ENCODE data around the gene CRIP3. TPM values are rescaled to one million over a fixed set of nuclear protein-coding genes. Genes with fewer than 3 reads are reported as not detected.

CRIP3 gene
- total and polyA plus RNA-seq, 2 of the 8 experiments (the other 6 are each of a cell fraction or from before 2014, with no cell fraction given), result 34.0 to 46.3 TPM

DNA sequence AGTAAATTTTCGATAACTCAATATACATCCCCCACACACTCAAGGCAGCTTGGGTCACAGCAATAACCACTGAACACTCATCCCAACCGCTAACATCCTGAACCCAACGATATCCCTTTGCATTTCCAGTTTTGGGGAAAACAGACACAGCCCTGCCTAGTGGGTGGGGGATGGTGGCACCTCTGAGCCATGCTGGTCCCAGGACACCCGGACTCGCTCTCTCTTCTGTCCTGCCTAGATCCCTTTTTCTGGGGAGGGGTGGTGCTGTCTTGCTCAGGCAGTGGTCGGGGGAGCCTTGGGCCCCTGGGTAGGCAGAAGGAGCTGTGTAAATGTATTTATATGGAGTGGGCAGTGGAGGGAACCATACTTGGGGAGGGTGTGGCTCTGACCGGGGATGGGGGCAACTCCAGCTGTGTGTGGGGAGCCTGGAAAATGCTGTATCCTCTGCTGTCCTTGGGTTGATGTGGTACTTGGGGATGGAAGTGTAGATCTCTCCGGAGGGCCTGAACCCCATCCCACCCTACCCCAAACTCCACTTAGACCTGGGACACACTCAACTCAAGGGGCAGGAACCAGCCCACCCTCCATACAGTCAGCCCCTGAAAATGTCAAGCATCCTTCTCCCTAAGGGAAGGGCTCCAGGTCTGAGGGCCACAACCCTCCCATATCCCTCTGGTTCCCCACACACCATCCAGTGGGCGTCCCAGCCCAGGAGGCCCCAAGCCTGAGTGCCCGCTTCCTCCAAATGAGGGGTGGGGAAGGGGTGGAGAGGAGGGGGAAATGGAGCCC is 34.3 kb downstream of the CRIP3 start:
- Histone ChIP-seq H2AK5ac (ENCODE audit: low read depth, low read length) (no peak overlapping the region), H3K27me3 (replicated peaks in 1 of 4; ENCODE audit: control insufficient read depth in 3 of 4, extremely low read depth in 1 of 4, insufficient read depth in 3 of 4, low read length in 3 of 4) (peaks cover 12 to 56% (median 44%) of the 10 kb centered on the region in 4 experiments)
- CTCF ChIA-PET (ENCODE audit: partially characterized antibody), result interaction anchor here (1.4 to 2.3 kb wide), 2 partner anchors 11 to 40 kb away, joined by 3 to 8 read pairs; no protein-coding TSS in a partner anchor
- TF ChIP-seq SP2 (IDR thresholded peaks at IDR 0.05; ENCODE audit: low read length), result no peak
- TF ChIP-seq SIRT6 (IDR thresholded peaks at IDR 0.05; ENCODE audit: low read length), result no peak
- TF ChIP-seq, protein P1, sequence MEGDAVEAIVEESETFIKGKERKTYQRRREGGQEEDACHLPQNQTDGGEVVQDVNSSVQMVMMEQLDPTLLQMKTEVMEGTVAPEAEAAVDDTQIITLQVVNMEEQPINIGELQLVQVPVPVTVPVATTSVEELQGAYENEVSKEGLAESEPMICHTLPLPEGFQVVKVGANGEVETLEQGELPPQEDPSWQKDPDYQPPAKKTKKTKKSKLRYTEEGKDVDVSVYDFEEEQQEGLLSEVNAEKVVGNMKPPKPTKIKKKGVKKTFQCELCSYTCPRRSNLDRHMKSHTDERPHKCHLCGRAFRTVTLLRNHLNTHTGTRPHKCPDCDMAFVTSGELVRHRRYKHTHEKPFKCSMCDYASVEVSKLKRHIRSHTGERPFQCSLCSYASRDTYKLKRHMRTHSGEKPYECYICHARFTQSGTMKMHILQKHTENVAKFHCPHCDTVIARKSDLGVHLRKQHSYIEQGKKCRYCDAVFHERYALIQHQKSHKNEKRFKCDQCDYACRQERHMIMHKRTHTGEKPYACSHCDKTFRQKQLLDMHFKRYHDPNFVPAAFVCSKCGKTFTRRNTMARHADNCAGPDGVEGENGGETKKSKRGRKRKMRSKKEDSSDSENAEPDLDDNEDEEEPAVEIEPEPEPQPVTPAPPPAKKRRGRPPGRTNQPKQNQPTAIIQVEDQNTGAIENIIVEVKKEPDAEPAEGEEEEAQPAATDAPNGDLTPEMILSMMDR (IDR thresholded peaks at IDR 0.05; ENCODE audit: control extremely low read depth in 1 of 3, insufficient read depth in 1 of 3, low read depth in 1 of 3, low read length in 3 of 3), result no peak
- no peak for TF ChIP-seq EZH2 (IDR thresholded peaks at IDR 0.05; ENCODE audit: low read depth, low read length, severe bottlenecking)
- TF ChIP-seq, protein P2, sequence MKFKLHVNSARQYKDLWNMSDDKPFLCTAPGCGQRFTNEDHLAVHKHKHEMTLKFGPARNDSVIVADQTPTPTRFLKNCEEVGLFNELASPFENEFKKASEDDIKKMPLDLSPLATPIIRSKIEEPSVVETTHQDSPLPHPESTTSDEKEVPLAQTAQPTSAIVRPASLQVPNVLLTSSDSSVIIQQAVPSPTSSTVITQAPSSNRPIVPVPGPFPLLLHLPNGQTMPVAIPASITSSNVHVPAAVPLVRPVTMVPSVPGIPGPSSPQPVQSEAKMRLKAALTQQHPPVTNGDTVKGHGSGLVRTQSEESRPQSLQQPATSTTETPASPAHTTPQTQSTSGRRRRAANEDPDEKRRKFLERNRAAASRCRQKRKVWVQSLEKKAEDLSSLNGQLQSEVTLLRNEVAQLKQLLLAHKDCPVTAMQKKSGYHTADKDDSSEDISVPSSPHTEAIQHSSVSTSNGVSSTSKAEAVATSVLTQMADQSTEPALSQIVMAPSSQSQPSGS (IDR thresholded peaks at IDR 0.05; ENCODE audit: low read length), result no peak
- no peak for TF ChIP-seq CEBPB (IDR thresholded peaks at IDR 0.05; ENCODE audit: low read depth, low read length)
- TF ChIP-seq TCF12 (IDR thresholded peaks at IDR 0.05; ENCODE audit: low read depth, low read length), result no peak
- no peak for TF ChIP-seq HDAC6 (IDR thresholded peaks at IDR 0.05; ENCODE audit: low read depth, low read length)

More for the DNA sequence above, 34.3 kb downstream of the CRIP3 start:
- H4K91ac ChIP-seq (replicated peaks; ENCODE audit: insufficient read length, low read length), result peak overlapping the region; percentile 34
- H2BK12ac ChIP-seq (ENCODE audit: low read depth, low read length), result peak overlapping the region; percentile 87; the same call in 1 of the 2 replicates
- H3K4ac ChIP-seq (replicated peaks; ENCODE audit: insufficient read length, low read depth, low read length), result no peak overlapping the region
- H3K4me2 ChIP-seq (ENCODE audit: insufficient read depth in 1 of 2, low read depth in 2 of 2, low read length in 2 of 2), result peak overlapping the region; percentile 71 to 88
- no peak overlapping the region; the same call in 1 of the 2 replicates for H2BK15ac ChIP-seq (ENCODE audit: low read length)
- no peak overlapping the region for H2BK5ac ChIP-seq (ENCODE audit: low read depth, low read length)
- H3K23me2 ChIP-seq (ENCODE audit: low read depth, low read length), result peaks cover 14% of the 10 kb centered on the region
- DNase-seq (ENCODE audit: low read depth in 1 of 2, low spot score in 2 of 2), result no peak
- POLR2A ChIA-PET (ENCODE audit: partially characterized antibody), result no interaction called here
- no peaks in the 10 kb centered on the region for H3K9me3 ChIP-seq (ENCODE audit: insufficient read depth in 2 of 2, low read depth in 1 of 2, low read length in 1 of 2)
- H2BK20ac ChIP-seq (ENCODE audit: low read length), result no peak overlapping the region
- no peak overlapping the region for H4K5ac ChIP-seq (ENCODE audit: insufficient read length, low read depth, low read length)
- no peaks in the 10 kb centered on the region for H4K20me1 ChIP-seq (replicated peaks in 1 of 2; ENCODE audit: control insufficient read depth in 1 of 2, insufficient read depth in 2 of 2, low read length in 2 of 2)
- H3K79me2 ChIP-seq (ENCODE audit: control insufficient read depth in 1 of 2, insufficient read depth in 2 of 2, low read length in 2 of 2), result no peaks in the 10 kb centered on the region
- H2AFZ ChIP-seq (ENCODE audit: low read length), result no peak overlapping the region
- H3K79me1 ChIP-seq (ENCODE audit: low read depth, low read length), result no peaks in the 10 kb centered on the region
- H3K23ac ChIP-seq (ENCODE audit: insufficient read length), result no peak overlapping the region
- H3K36me3 ChIP-seq (ENCODE audit: control insufficient read depth in 2 of 4, insufficient read depth in 4 of 4, low read length in 3 of 4), result no peaks in the 10 kb centered on the region
- H3K14ac ChIP-seq (ENCODE audit: insufficient read length), result no peak overlapping the region
- FAIRE-seq, result no peak
- peaks cover 4 to 39% (median 29%) of the 10 kb centered on the region in 4 experiments for H3K4me1 ChIP-seq (replicated peaks in 1 of 4; ENCODE audit: control insufficient read depth in 3 of 4, insufficient read depth in 4 of 4, low read length in 3 of 4)
- WGBS, 2 experiments (ENCODE audit: extremely low coverage in 1 of 2, insufficient coverage in 1 of 2, insufficient read length in 1 of 2, insufficient replicate concordance in 2 of 2, low coverage in 1 of 2, low lambda C conversion rate in 2 of 2, missing lambda C conversion rate in 1 of 2), result 75% methylated on average over 9 of the region's 10 CpGs; no CpG with 5 or more reads in 1 of the 2 experiments
- no peak overlapping the region for H4K8ac ChIP-seq (ENCODE audit: extremely low read depth, insufficient read depth, low read length)
- no peak overlapping the region for H3K56ac ChIP-seq (replicated peaks; ENCODE audit: insufficient read length, low read depth, low read length)
- 0 out of 2 replicates have a peak overlapping the region, but pooled peaks have one; percentile 78 for H3K18ac ChIP-seq (ENCODE audit: extremely low read depth, low read length)
- H3K4me3 ChIP-seq (ENCODE audit: extremely low read depth in 1 of 4, insufficient read depth in 2 of 4, low read depth in 3 of 4, low read length in 4 of 4), result peak overlapping the region in 2 of 4 experiments; percentile 28 to 66; a peak in 4 of 8 replicates
- H3K27ac ChIP-seq (ENCODE audit: low read depth, low read length), result no peak overlapping the region
- H3K9ac ChIP-seq (replicated peaks in 1 of 4; ENCODE audit: extremely low read depth in 1 of 4, low read depth in 3 of 4, low read length in 3 of 4), result no peak overlapping the region
- no peak overlapping the region for H2BK120ac ChIP-seq (replicated peaks; ENCODE audit: low read depth, low read length)
